Activated T-helper 2 cell treated with anti-CD3 and anti-CD28 coated beads, Interferon-gamma antibody, Interleukin-2, Interleukin-4, amounts not matched to agents 10 μg/mL and 5 μg/mL and 100 μg/mL, durations not matched to agents 14 hours and 24 hours and 36 hours (primary cell): ENCODE results near the gene SLC49A3. TPM values are rescaled to one million over a fixed set of nuclear protein-coding genes. Genes with fewer than 3 reads are reported as not detected.
"Not testable (repeated sequence)": the region's sequence is repeated elsewhere in the genome, so short reads cannot be mapped to it uniquely, and the experiment has no call there.

Experiments
- DNase-seq: peaks from one replicate; pipeline ENCODE4 v3.0.0; 2021; ENCODE audit warnings: low spot score
- H3K27ac Mint-ChIP-seq: one replicate; pipeline ENCODE4 v1.8.0; 2021; ENCODE audit warnings: mixed read lengths
- H3K27me3 Mint-ChIP-seq: one replicate; pipeline ENCODE4 v1.8.0; 2021; ENCODE audit warnings: low read depth, mixed read lengths
- H3K36me3 Mint-ChIP-seq: one replicate; pipeline ENCODE4 v1.8.0; 2021; ENCODE audit warnings: low read depth, mixed read lengths
- H3K4me1 Mint-ChIP-seq: one replicate; pipeline ENCODE4 v1.8.0; 2021; ENCODE audit warnings: low read depth, mixed read lengths
- H3K4me3 Mint-ChIP-seq: one replicate; pipeline ENCODE4 v1.8.0; 2021; ENCODE audit warnings: low read depth, mild to moderate bottlenecking, moderate library complexity, mixed read lengths
- H3K9me3 Mint-ChIP-seq: one replicate; pipeline ENCODE4 v1.8.0; 2021; ENCODE audit warnings: mixed read lengths
- intact Hi-C: fragments of 100-400 bp; cut with micrococcal nuclease; formaldehyde crosslinking; loops from one replicate; pipeline ENCODE4 v1.15.1; 2023
- total RNA-seq: library from RNA; stranded (reverse); gene quantifications from 2 replicates; pipeline ENCODE4 v1.2.3, GENCODE V29; 2022

The SLC49A3 gene
- total RNA-seq, 1 donor from 2014 or later: 0.50 TPM

- DNase-seq: no peak
- peaks cover 10% of the 10 kb centered on the region for H3K9me3 Mint-ChIP-seq
- no peak overlapping the region for H3K27ac Mint-ChIP-seq
These were observed 52.3 kb downstream of the SLC49A3 start for GRCh38 chr4:636628-637159.

GRCh38 chr4:635851-636627, 52.9 kb downstream of the SLC49A3 start:
- Mint-ChIP-seq H3K27ac (no peak overlapping the region), H3K4me3 (no peak overlapping the region), H3K36me3 (no peaks in the 10 kb centered on the region), H3K4me1 (no peaks in the 10 kb centered on the region), H3K9me3 (peaks cover 16% of the 10 kb centered on the region), H3K27me3 (no peaks in the 10 kb centered on the region)
- intact Hi-C loops: no loop called here
- DNase-seq: no peak

More at GRCh38 chr4:636628-637159, 52.3 kb downstream of the SLC49A3 start:
- H3K27me3 Mint-ChIP-seq: no peaks in the 10 kb centered on the region
- no peaks in the 10 kb centered on the region for H3K36me3 Mint-ChIP-seq
- H3K4me3 Mint-ChIP-seq: no peak overlapping the region
- intact Hi-C loops: no loop called here
- H3K4me1 Mint-ChIP-seq: no peaks in the 10 kb centered on the region

- H3K9me3 Mint-ChIP-seq: peaks cover 19% of the 10 kb centered on the region
- H3K36me3 Mint-ChIP-seq, H3K4me1 Mint-ChIP-seq, H3K27me3 Mint-ChIP-seq, H3K4me3 Mint-ChIP-seq, intact Hi-C loops, H3K27ac Mint-ChIP-seq, DNase-seq: not testable (repeated sequence)
These were observed 53.7 kb downstream of the SLC49A3 start for GRCh38 chr4:635066-635835.

GRCh38 chr4:634599-634985, 54.4 kb downstream of the SLC49A3 start:
- Mint-ChIP-seq H3K27ac (no peak overlapping the region), H3K4me3 (no peak overlapping the region), H3K36me3 (no peaks in the 10 kb centered on the region), H3K9me3 (peaks cover 19% of the 10 kb centered on the region), H3K27me3 (no peaks in the 10 kb centered on the region), H3K4me1 (no peaks in the 10 kb centered on the region)
- DNase-seq: no peak
- intact Hi-C loops: no loop called here

- peaks cover 19% of the 10 kb centered on the region for H3K9me3 Mint-ChIP-seq
- H3K27ac Mint-ChIP-seq: no peak overlapping the region
- intact Hi-C loops: no loop called here
- H3K36me3 Mint-ChIP-seq: no peaks in the 10 kb centered on the region
- no peak overlapping the region for H3K4me3 Mint-ChIP-seq
- H3K27me3 Mint-ChIP-seq: no peaks in the 10 kb centered on the region
- no peaks in the 10 kb centered on the region for H3K4me1 Mint-ChIP-seq
- no peak for DNase-seq
These were observed 54.9 kb downstream of the SLC49A3 start for GRCh38 chr4:633976-634598.

- Mint-ChIP-seq H3K9me3 (peaks cover 19% of the 10 kb centered on the region), H3K4me3 (no peak overlapping the region), H3K27ac (no peak overlapping the region), H3K27me3 (no peaks in the 10 kb centered on the region), H3K4me1 (no peaks in the 10 kb centered on the region), H3K36me3 (no peaks in the 10 kb centered on the region)
- intact Hi-C loops: no loop called here
- no peak for DNase-seq
These were observed 55.5 kb downstream of the SLC49A3 start for GRCh38 chr4:633406-633805.

GRCh38 chr4:632926-633325, 56.0 kb downstream of the SLC49A3 start:
- Mint-ChIP-seq H3K4me1 (no peaks in the 10 kb centered on the region), H3K9me3 (peaks cover 19% of the 10 kb centered on the region), H3K27ac (no peak overlapping the region), H3K36me3 (no peaks in the 10 kb centered on the region), H3K27me3 (no peaks in the 10 kb centered on the region), H3K4me3 (no peak overlapping the region)
- intact Hi-C loops: no loop called here
- DNase-seq: no peak

GRCh38 chr4:632196-632790, 56.7 kb downstream of the SLC49A3 start:
- no peak overlapping the region for H3K27ac Mint-ChIP-seq
- peaks cover 19% of the 10 kb centered on the region for H3K9me3 Mint-ChIP-seq
- intact Hi-C loops: no loop called here
- no peaks in the 10 kb centered on the region for H3K36me3 Mint-ChIP-seq
- no peak for DNase-seq
- no peak overlapping the region for H3K4me3 Mint-ChIP-seq
- no peaks in the 10 kb centered on the region for H3K27me3 Mint-ChIP-seq
- no peaks in the 10 kb centered on the region for H3K4me1 Mint-ChIP-seq

Other genes starting within 250 kb of the SLC49A3 start
- gene ZNF721, start 190.0 kb downstream of the SLC49A3 start, total RNA-seq: 27.9 and 31.8 TPM in 2 replicates
- gene PIGG, start 189.9 kb downstream of the SLC49A3 start, total RNA-seq: 46.0 and 47.8 TPM in 2 replicates
- gene TMEM271, start 112.9 kb downstream of the SLC49A3 start, total RNA-seq: not detected in 2 replicates
- 10.7 and 13.3 TPM in 2 replicates for gene PDE6B, start 63.6 kb downstream of the SLC49A3 start, total RNA-seq
- 208 and 235 TPM in 2 replicates for gene ATP5ME, start 14.9 kb downstream of the SLC49A3 start, total RNA-seq
- gene MYL5, start 14.6 kb downstream of the SLC49A3 start, total RNA-seq: 27.7 and 29.8 TPM in 2 replicates
- 35.0 and 39.2 TPM in 2 replicates for gene PCGF3, start 16.7 kb upstream of the SLC49A3 start, total RNA-seq
- 0.64 and 0.74 TPM in 2 replicates for gene CPLX1, start 137.0 kb upstream of the SLC49A3 start, total RNA-seq
- 123 and 125 TPM in 2 replicates for gene GAK, start 243.2 kb upstream of the SLC49A3 start, total RNA-seq
- 11.8 and 12.9 TPM in 2 replicates for gene TMEM175, start 243.3 kb upstream of the SLC49A3 start, total RNA-seq